ENCODE results near the gene HDAC8. TPM values are rescaled to one million over a fixed set of nuclear protein-coding genes. Genes with fewer than 3 reads are reported as not detected.

HDAC8 gene
- polyA plus RNA-seq, 1 donor from 2014 or later: 54.0 TPM

DNA sequence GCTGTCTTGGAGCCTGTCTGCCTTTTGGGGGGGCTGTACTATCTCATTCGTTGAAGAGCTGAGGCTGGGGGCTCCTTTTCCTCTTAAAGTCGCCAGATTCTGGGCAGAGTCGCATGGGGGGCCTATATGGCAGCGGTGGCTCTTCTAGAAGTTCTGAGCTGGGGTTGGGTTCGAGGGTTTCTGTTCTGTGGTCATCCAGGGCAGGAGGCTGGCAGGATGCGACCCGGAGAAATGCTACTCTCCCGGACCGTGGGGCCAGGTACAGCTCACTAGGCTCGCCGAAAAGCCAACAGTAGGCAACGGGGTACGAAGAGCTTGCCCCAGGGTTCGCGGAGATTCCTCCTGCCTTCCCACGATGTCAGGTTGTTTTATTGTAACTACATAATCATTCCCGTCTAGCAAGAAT is 265.0 kb downstream of the HDAC8 start:
- Histone ChIP-seq H3K27me3 (ENCODE audit: insufficient read depth, low read depth, low read length) (peaks cover 46% of the 10 kb centered on the region), H3K36me3 (ENCODE audit: insufficient read depth, low read length) (no peaks in the 10 kb centered on the region), H2AFZ (ENCODE audit: low read depth, low read length) (no peak overlapping the region), H4K20me1 (ENCODE audit: insufficient read depth) (no peaks in the 10 kb centered on the region), H3K4me3 (ENCODE audit: low read length) (peak overlapping the region; percentile 72), H3K9ac (ENCODE audit: low read length) (peak overlapping the region; percentile 3), H3F3A (ENCODE audit: insufficient read depth, low read length, poor library complexity, severe bottlenecking) (no peaks in the 10 kb centered on the region), H3K27ac (ENCODE audit: low read length) (no peak overlapping the region), H3K4me2 (ENCODE audit: low read length) (no peak overlapping the region), H3K79me2 (replicated peaks; ENCODE audit: insufficient read depth, low read length) (no peaks in the 10 kb centered on the region), H3K9me3 (ENCODE audit: low read length) (no peaks in the 10 kb centered on the region), H3K9me2 (ENCODE audit: insufficient read depth, low read length) (no peaks in the 10 kb centered on the region)
- no peak for TF ChIP-seq POLR2AphosphoS5 (IDR thresholded peaks at IDR 0.05)
- TF ChIP-seq TAF1 (IDR thresholded peaks at IDR 0.05; ENCODE audit: low read depth): no peak
- TF ChIP-seq, protein P1, sequence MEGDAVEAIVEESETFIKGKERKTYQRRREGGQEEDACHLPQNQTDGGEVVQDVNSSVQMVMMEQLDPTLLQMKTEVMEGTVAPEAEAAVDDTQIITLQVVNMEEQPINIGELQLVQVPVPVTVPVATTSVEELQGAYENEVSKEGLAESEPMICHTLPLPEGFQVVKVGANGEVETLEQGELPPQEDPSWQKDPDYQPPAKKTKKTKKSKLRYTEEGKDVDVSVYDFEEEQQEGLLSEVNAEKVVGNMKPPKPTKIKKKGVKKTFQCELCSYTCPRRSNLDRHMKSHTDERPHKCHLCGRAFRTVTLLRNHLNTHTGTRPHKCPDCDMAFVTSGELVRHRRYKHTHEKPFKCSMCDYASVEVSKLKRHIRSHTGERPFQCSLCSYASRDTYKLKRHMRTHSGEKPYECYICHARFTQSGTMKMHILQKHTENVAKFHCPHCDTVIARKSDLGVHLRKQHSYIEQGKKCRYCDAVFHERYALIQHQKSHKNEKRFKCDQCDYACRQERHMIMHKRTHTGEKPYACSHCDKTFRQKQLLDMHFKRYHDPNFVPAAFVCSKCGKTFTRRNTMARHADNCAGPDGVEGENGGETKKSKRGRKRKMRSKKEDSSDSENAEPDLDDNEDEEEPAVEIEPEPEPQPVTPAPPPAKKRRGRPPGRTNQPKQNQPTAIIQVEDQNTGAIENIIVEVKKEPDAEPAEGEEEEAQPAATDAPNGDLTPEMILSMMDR (IDR thresholded peaks at IDR 0.05; ENCODE audit: poor library complexity, severe bottlenecking): no peak
- no peak for TF ChIP-seq MXI1 (conservative IDR thresholded peaks at IDR 0.05; ENCODE audit: poor library complexity, severe bottlenecking)
- TF ChIP-seq SMC3 (conservative IDR thresholded peaks at IDR 0.05; ENCODE audit: poor library complexity): no peak
- no peak for TF ChIP-seq REST (IDR thresholded peaks at IDR 0.05; ENCODE audit: borderline replicate concordance)
- TF ChIP-seq RAD21 (conservative IDR thresholded peaks at IDR 0.05): no peak
- no peak for TF ChIP-seq EP300 (conservative IDR thresholded peaks at IDR 0.05; ENCODE audit: poor library complexity, severe bottlenecking)
- no peak for TF ChIP-seq EZH2 (IDR thresholded peaks at IDR 0.05; ENCODE audit: borderline replicate concordance, insufficient read depth, low read length, poor library complexity, severe bottlenecking)

- Histone ChIP-seq H3K27ac (ENCODE audit: low read length) (no peak overlapping the region), H3K4me3 (ENCODE audit: low read length) (peak overlapping the region; percentile 72), H3K9ac (ENCODE audit: low read length) (peak overlapping the region; percentile 55), H2AFZ (ENCODE audit: low read depth, low read length) (peak overlapping the region; percentile 27), H3K4me2 (ENCODE audit: low read length) (no peak overlapping the region), H3K79me2 (replicated peaks; ENCODE audit: insufficient read depth, low read length) (no peaks in the 10 kb centered on the region), H3F3A (ENCODE audit: insufficient read depth, low read length, poor library complexity, severe bottlenecking) (no peaks in the 10 kb centered on the region), H4K20me1 (ENCODE audit: insufficient read depth) (no peaks in the 10 kb centered on the region), H3K9me3 (ENCODE audit: low read length) (no peaks in the 10 kb centered on the region), H3K9me2 (ENCODE audit: insufficient read depth, low read length) (no peaks in the 10 kb centered on the region), H3K36me3 (ENCODE audit: insufficient read depth, low read length) (no peaks in the 10 kb centered on the region), H3K27me3 (ENCODE audit: insufficient read depth, low read depth, low read length) (peaks cover 46% of the 10 kb centered on the region)
- TF ChIP-seq REST (IDR thresholded peaks at IDR 0.05; ENCODE audit: borderline replicate concordance) (no peak), POLR2AphosphoS5 (IDR thresholded peaks at IDR 0.05) (no peak), MXI1 (conservative IDR thresholded peaks at IDR 0.05; ENCODE audit: poor library complexity, severe bottlenecking) (peak; percentile 36), TAF1 (IDR thresholded peaks at IDR 0.05; ENCODE audit: low read depth) (no peak), EP300 (conservative IDR thresholded peaks at IDR 0.05; ENCODE audit: poor library complexity, severe bottlenecking) (no peak), SMC3 (conservative IDR thresholded peaks at IDR 0.05; ENCODE audit: poor library complexity) (no peak), EZH2 (IDR thresholded peaks at IDR 0.05; ENCODE audit: borderline replicate concordance, insufficient read depth, low read length, poor library complexity, severe bottlenecking) (no peak), RAD21 (conservative IDR thresholded peaks at IDR 0.05) (peak; percentile 21)
- TF ChIP-seq, protein P1 (IDR thresholded peaks at IDR 0.05; ENCODE audit: poor library complexity, severe bottlenecking): peak; percentile 13
Measured at GRCh38 chrX:72306851-72307645, 265.6 kb downstream of the HDAC8 start.

All from neural cell (in vitro differentiated cells).